GM21390 (cell line): ENCODE measurements around the gene HECW1.

Source experiments
- ATAC-seq: cut with Tn5 transposase; IDR thresholded peaks from one replicate; pipeline ENCODE4 v1.9.1; 2021; ENCODE audit not compliant: unreplicated experiment

HECW1 gene

DNA sequence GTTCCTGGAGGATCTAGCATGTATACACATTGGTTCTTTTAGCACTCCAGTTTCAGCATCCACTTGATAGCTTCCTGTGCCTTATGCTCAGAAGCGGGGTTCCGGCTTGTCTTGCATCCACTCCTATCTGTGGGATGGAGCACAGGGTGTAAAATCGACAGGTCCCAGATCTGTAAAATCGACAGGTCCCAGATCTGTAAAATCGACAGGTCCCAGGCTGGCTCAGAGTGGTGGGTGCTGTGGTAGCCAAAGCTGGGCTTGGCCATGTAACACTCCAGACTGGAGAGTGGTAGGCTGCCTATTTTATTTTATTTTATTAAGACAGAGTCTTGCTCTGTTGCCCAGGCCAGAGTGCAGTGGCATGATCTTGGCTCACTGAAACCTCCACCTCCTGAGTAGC lies 30.3 kb downstream of the HECW1 start:
- no peak for ATAC-seq

GRCh38 chr7:43143918-43144589 lies 31.6 kb downstream of the HECW1 start:
- no peak for ATAC-seq

GRCh38 chr7:43148161-43148731 lies 35.8 kb downstream of the HECW1 start:
- no peak for ATAC-seq

GRCh38 chr7:43151076-43151475 lies 38.6 kb downstream of the HECW1 start:
- ATAC-seq, result no peak

GRCh38 chr7:43152696-43153095 lies 40.2 kb downstream of the HECW1 start:
- no peak for ATAC-seq

DNA sequence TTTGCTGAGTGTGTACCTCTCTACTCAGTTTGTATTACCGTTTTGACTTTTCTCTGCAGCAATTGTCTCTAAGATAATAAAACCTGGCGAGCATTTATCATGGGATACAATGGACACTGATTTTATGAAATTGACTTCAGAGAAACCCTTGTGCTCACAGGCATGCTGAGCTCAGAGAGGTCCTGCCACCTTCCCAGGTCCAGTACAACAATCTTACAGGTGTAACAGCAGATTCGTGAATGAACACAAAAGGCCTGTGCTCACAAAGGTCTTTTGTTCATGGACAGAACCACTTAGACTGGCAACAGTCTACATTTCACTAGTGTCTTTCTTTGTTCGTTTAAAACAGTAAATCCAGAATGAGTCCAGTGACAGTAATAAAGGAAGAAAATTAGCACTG lies 43.2 kb downstream of the HECW1 start:
- ATAC-seq, result no peak

GRCh38 chr7:43163885-43164284 lies 51.4 kb downstream of the HECW1 start:
- no peak for ATAC-seq

GRCh38 chr7:43164757-43165156 lies 52.3 kb downstream of the HECW1 start:
- peak; percentile 93 for ATAC-seq

DNA sequence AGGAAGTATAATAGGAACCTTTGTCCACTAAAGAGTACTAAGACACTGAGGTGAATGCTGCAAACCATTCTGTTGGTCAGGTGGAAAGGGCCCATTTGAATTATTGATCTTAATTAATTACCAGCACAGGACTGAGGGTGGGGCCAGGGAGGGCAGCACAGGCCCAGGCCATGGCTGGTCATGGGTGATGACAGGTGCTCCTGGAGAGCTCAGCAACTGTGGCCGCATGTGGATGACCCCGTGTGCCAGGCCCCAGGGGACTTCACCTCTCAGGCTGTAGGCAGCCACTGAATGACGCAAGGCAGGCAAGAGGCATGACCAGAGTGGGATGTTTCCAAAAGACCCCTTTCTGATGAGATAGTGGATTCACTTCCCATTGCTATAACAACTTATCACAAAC lies 54.2 kb downstream of the HECW1 start:
- no peak for ATAC-seq

GRCh38 chr7:43169076-43169475 lies 56.6 kb downstream of the HECW1 start:
- no peak for ATAC-seq

DNA sequence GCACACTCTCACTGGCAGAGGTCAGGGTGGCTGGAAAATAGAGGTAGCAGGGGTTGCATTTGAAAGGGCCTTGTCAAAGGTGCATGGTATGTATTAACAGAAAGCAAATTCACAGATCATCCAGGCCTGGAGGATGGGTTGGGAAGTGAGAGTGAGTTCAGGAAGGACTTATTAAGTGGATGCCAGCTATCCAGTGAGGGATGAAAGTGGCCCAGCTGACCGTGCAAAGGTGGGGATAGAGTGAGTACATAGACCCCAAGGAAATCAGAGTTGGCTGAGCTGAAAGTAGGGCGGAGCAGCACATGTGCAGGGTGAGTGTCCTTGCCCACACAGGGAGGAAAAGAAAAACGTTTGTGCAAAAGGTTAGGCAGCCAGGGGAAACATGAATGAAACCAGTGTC lies 58.1 kb downstream of the HECW1 start:
- ATAC-seq, result no peak

GRCh38 chr7:43175570-43176200 lies 63.2 kb downstream of the HECW1 start:
- no peak for ATAC-seq

- ATAC-seq, result no peak
These were observed 66.9 kb downstream of the HECW1 start for GRCh38 chr7:43179393-43179792.

DNA sequence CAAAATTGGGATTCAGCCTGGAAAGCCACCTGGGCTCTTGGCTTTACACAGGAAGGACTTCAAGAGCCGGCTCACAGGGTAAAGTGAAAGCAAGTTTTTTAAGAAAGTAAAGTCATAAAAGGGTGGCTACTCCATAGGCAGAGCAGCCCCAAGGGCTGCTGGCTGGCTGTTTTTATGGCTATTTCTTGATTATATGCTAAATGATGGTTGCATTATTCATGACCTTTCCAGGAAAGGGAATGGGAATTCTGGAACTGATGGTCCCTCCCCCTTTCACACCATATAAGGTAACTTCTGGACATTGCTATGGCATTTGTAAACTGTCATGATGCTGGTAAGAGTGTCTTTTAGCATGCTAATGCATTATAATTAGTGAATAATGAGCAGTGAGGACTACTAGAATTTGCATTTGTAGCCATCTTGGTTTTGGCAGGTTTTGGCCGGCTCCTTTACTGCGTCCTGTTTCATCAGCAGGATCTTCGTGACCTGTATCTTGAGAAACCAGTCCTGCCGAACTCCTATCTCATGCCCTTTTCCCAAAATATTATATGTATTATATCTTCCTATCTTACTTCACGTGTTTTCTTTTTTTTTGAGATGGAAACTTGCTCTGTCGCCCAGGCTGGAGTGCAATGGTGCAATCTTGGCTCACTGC lies 80.5 kb downstream of the HECW1 start:
- no peak for ATAC-seq

- no peak for ATAC-seq
These were observed 81.4 kb downstream of the HECW1 start for GRCh38 chr7:43193893-43194292.

GRCh38 chr7:43195256-43195655 lies 82.8 kb downstream of the HECW1 start:
- ATAC-seq, result no peak

DNA sequence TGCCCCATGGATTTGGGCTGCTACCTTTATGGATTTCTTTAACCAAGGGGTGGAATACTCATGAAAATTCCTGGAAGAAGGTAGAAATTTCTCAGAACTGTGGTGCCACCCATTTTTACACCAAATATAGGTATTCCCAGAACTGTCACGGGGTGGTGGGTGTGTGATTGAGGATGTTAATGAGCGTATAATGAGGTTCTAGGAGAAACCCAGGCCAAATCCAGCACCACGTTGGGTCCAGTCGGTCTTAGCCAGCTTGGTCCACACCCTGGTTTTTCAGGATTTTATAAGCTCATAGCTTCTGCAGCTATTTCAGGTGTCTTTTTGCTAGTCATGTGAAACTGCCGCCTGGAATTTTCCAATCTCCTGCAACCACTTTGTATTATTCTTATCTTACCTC lies 83.3 kb downstream of the HECW1 start:
- no peak for ATAC-seq

DNA sequence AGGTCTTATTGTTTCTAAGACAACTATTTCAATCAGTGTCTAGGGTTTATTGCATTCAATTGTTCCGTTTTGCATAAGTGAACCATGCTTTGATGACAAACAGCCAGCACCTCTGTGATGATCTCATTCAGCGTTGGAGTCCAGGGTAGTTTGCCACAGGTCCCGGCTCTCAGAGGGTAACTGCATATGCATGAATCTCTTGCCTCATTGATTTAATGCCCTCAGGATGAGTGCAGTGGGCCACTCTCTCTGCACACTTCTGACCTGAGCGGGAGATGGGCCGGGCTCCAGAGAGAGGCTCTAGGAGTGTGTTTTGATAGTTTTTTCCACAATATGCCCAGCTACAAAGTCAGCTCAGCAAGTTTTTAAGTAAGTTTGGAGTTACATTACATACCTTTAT lies 83.9 kb downstream of the HECW1 start:
- ATAC-seq, result no peak

DNA sequence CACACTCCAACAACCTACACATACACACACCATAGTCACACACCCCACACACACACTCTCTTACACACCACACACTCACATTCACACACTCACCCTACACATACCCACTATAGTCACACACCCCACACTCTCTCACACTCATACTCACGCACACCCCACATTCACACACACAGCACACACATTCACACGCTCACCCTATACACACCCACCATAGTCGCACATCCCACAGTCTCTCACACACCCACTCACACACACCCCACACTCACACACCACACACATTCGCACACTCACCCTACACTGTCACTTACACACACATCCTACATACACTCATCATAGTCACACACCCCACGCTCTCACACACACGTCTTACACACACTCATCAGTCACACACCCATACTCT lies 85.6 kb downstream of the HECW1 start:
- no peak for ATAC-seq

- no peak for ATAC-seq
These were observed 86.2 kb downstream of the HECW1 start for GRCh38 chr7:43198599-43199090.

- ATAC-seq, result no peak
These were observed 87.1 kb downstream of the HECW1 start for GRCh38 chr7:43199371-43200160.
